ENCODE results near the gene PTPRD.

Gene PTPRD

GRCh38 chr9:10396615-10397014 lies 216.2 kb downstream of the PTPRD start:
- Histone ChIP-seq H3K36me3 (ENCODE audit: control insufficient read depth, low read length) (no peaks in the 10 kb centered on the region), H3K4me2 (ENCODE audit: low read length) (no peak overlapping the region), H3F3A (ENCODE audit: control insufficient read depth, insufficient read depth) (no peaks in the 10 kb centered on the region), H3K27me3 (ENCODE audit: control insufficient read depth, low read length) (no peaks in the 10 kb centered on the region), H3K27ac (ENCODE audit: low read depth, low read length) (no peak overlapping the region), H3K9me3 (ENCODE audit: control insufficient read depth, insufficient read depth, low read length) (no peaks in the 10 kb centered on the region), H4K20me1 (ENCODE audit: control insufficient read depth, insufficient read depth, low read depth, low read length) (no peaks in the 10 kb centered on the region), H3K79me2 (ENCODE audit: control insufficient read depth, low read length) (no peaks in the 10 kb centered on the region), H3K4me1 (ENCODE audit: control insufficient read depth, low read length) (no peaks in the 10 kb centered on the region), H3K9me2 (replicated peaks; ENCODE audit: control insufficient read depth, low read length) (no peaks in the 10 kb centered on the region), H3K4me3 (ENCODE audit: low read length) (no peak overlapping the region)
- TF ChIP-seq CTCF (IDR thresholded peaks at IDR 0.05; ENCODE audit: low read depth, low read length, poor library complexity, severe bottlenecking) (no peak), EZH2phosphoT487 (IDR thresholded peaks at IDR 0.05; ENCODE audit: borderline replicate concordance, low read length) (no peak)

DNA sequence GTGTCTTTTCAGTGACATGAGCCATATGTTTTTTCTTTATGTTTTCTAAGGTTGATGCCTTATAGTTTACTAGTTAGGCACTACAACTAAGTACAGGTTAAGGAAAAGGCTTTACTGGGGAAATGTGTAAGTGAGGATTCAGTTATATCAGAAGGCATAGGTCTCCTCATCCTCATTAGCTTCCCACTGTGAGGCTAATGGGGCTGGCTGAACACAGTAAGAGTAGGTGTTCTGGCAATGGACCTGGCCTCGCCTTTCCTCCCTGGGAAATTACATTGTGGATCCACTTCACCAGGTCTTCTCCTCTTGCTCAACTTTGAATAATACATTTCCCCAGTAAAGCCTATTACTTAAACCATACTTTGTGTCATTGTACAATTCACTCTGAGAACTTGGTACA lies 225.5 kb downstream of the PTPRD start:
- no peaks in the 10 kb centered on the region for H3K27me3 ChIP-seq (ENCODE audit: control insufficient read depth, low read length)
- no peak overlapping the region for H3K4me3 ChIP-seq (ENCODE audit: low read length)
- H4K20me1 ChIP-seq (ENCODE audit: control insufficient read depth, insufficient read depth, low read depth, low read length): no peaks in the 10 kb centered on the region
- peaks cover 8% of the 10 kb centered on the region for H3K4me1 ChIP-seq (ENCODE audit: control insufficient read depth, low read length)
- H3K36me3 ChIP-seq (ENCODE audit: control insufficient read depth, low read length): no peaks in the 10 kb centered on the region
- TF ChIP-seq CTCF (IDR thresholded peaks at IDR 0.05; ENCODE audit: low read depth, low read length, poor library complexity, severe bottlenecking): no peak
- no peak for TF ChIP-seq EZH2phosphoT487 (IDR thresholded peaks at IDR 0.05; ENCODE audit: borderline replicate concordance, low read length)
- no peak overlapping the region for H3K4me2 ChIP-seq (ENCODE audit: low read length)
- H3K79me2 ChIP-seq (ENCODE audit: control insufficient read depth, low read length): no peaks in the 10 kb centered on the region
- no peaks in the 10 kb centered on the region for H3F3A ChIP-seq (ENCODE audit: control insufficient read depth, insufficient read depth)
- H3K9me3 ChIP-seq (ENCODE audit: control insufficient read depth, insufficient read depth, low read length): no peaks in the 10 kb centered on the region
- no peaks in the 10 kb centered on the region for H3K9me2 ChIP-seq (replicated peaks; ENCODE audit: control insufficient read depth, low read length)
- H3K27ac ChIP-seq (ENCODE audit: low read depth, low read length): no peak overlapping the region

- H3K4me3 ChIP-seq (ENCODE audit: low read length): no peak overlapping the region
- H3K4me1 ChIP-seq (ENCODE audit: control insufficient read depth, low read length): no peaks in the 10 kb centered on the region
- H3F3A ChIP-seq (ENCODE audit: control insufficient read depth, insufficient read depth): no peaks in the 10 kb centered on the region
- no peaks in the 10 kb centered on the region for H3K79me2 ChIP-seq (ENCODE audit: control insufficient read depth, low read length)
- H3K9me3 ChIP-seq (ENCODE audit: control insufficient read depth, insufficient read depth, low read length): no peaks in the 10 kb centered on the region
- H4K20me1 ChIP-seq (ENCODE audit: control insufficient read depth, insufficient read depth, low read depth, low read length): no peaks in the 10 kb centered on the region
- H3K4me2 ChIP-seq (ENCODE audit: low read length): no peak overlapping the region
- TF ChIP-seq CTCF (IDR thresholded peaks at IDR 0.05; ENCODE audit: low read depth, low read length, poor library complexity, severe bottlenecking) (no peak), EZH2phosphoT487 (IDR thresholded peaks at IDR 0.05; ENCODE audit: borderline replicate concordance, low read length) (no peak)
- H3K27me3 ChIP-seq (ENCODE audit: control insufficient read depth, low read length): no peaks in the 10 kb centered on the region; the same call in 1 of the 2 replicates
- no peaks in the 10 kb centered on the region for H3K9me2 ChIP-seq (replicated peaks; ENCODE audit: control insufficient read depth, low read length)
- no peaks in the 10 kb centered on the region for H3K36me3 ChIP-seq (ENCODE audit: control insufficient read depth, low read length)
- no peak overlapping the region for H3K27ac ChIP-seq (ENCODE audit: low read depth, low read length)
Observed at GRCh38 chr9:10371824-10372223, 241.0 kb downstream of the PTPRD start.

All from DOHH2 (cell line).